HG03066 (cell line): Measurements from ENCODE around the gene CXCL5.
"Not testable (repeated sequence)": the region's sequence is repeated elsewhere in the genome, so short reads cannot be mapped to it uniquely, and the experiment has no call there.

Source experiments
- ATAC-seq: cut with Tn5 transposase; IDR thresholded peaks from one replicate; pipeline ENCODE4 v1.9.1; 2021; ENCODE audit warnings: low read depth; ENCODE audit not compliant: unreplicated experiment

CXCL5 gene

DNA sequence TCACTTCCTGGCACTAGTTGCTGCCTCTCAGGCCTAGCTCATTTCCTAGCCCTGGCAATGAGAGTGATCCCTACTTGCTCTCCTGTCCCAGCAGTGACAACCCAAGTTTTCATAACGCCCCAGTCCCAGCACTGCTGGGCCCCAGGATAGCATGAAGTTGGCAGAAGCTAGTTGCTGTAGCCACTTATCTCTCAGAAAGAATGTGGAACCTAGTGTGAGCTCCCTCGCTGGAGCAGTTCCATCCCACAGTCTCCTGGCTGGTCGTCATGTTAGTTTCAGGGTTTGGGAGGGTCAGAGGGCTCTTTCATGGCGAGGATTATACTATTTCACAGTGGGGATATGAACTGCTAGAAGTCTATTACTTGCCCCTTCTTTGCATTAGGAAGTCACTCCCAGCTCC lies 21.8 kb downstream of the CXCL5 start:
- ATAC-seq, result no peak

DNA sequence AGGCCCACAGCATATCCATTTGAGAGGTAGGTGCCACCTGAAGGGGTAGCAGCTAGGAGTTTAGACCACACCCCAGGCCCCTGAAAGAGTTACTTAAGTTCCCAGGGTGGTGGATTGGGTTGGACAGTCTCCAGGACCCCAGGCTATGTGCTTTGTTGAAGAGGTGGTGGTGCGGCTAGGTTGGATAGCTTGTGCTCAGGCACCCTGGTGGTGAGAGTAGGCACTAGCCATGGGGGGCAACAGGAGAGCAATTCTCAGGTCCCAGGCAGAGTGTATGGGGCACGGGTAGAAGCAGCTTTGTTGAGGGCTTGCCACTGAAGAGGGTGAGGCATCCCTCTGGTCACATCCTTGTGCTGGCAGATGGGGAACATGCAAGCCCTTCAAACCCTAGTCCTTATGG lies 22.3 kb downstream of the CXCL5 start:
- ATAC-seq, result no peak

DNA sequence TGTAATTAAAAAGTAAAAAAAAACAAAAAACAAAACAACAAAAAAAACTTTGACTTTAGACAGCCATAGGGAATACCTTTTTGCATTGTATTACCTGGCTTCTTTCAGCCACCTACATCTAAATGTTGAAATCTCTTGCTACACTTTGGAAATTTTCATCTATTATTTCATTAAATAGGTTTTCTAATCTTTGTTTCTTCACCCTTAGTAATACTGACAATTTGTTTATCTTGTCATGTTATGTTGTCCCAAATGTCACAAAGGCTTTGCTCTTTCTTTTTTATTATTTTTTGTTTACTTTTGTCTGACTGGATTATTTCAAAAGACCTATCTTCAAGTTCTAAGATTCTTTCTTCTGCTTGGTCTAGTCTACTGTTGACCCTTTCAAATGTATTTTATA lies 24.1 kb downstream of the CXCL5 start:
- no peak for ATAC-seq

DNA sequence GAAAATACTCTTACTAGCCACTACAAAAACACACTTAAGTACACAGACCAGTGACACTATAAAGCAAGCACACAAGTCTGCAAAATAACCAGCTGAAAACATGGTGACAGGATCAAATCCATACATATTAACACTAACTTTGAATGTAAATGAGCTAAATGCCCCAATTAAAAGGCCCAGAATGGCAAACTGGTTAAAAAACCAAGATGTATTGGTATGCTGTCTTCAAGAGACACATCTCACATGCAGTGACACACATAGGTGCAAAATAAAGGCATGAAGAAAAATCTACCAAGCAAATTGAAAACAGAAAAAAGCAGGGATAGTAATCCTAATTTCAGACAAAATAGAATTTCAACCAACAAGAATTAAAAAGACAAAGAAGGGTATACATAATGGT lies 27.5 kb downstream of the CXCL5 start:
- no peak for ATAC-seq

DNA sequence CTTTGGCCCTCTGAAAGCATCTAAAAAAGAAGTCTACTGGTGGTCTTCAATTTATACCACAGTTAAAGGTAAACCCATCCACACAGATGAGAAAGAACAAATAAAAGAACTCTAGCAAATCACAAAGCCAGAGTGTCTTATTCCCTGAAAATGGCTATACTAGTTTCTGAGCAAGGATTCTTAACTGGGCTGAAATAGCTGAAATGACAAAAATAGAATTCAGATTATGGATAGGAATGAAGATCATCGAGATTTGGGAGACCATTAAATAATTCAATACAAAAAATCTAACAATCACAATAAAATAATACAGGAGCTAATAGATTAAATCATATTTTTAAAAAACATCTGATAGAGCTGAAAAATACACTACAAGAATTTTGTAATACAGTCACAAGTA lies 28.5 kb downstream of the CXCL5 start:
- no peak for ATAC-seq

DNA sequence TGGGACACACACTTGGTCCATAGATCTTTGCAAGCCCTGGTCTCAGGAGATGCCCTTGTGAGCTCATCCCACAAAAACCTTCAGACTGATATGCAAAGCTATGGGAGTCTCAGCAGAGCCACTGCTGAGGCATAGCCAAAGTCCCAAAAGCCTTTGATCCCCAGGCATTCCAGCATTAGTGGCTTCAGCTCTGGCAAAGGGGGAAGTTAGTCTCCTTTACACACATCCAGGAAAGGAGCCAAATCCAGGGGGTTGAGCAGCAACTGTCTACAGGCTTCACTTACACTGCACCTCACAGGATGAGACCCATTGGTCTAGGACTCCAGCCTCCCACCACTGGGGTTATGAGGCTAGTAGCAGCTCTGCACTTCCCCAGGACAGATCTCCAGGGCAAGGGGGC lies 30.6 kb downstream of the CXCL5 start:
- ATAC-seq, result no peak

DNA sequence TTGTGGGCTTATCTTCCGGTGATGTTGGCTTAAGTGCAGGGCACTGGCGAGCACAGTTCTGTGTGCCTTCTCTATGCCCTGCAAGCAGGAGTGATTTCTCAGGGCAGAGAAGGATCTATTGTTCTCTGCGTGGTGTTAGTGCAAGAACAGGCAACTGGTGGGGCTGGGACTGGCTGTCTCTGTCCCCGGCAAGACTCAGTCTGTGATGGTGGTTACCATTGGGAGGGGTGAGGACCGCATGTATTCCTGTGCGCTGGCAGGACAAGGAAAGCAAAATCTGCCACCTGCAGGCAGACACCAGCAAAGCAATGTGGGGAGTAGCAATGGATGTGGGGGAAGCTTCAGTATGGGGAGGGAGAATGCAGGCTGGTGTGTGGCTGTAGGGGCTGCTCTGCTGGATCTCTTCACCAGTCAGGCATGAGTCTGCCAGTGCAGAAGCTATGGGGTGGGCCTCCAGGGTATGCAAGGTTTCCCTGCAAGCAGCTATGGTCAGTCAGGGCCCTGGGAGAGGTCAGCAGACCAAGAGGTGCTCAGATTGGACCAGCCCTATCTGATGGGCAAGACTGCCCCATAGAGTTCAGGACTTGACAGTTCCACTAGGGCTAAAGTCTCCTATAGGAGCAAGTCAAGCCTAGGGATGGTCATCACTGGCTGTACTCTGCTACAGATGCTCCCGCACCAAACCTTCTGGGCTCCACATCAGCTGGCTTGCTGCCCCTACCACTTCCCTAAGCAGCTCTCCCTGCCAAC lies 33.4 kb downstream of the CXCL5 start:
- ATAC-seq, result no peak

DNA sequence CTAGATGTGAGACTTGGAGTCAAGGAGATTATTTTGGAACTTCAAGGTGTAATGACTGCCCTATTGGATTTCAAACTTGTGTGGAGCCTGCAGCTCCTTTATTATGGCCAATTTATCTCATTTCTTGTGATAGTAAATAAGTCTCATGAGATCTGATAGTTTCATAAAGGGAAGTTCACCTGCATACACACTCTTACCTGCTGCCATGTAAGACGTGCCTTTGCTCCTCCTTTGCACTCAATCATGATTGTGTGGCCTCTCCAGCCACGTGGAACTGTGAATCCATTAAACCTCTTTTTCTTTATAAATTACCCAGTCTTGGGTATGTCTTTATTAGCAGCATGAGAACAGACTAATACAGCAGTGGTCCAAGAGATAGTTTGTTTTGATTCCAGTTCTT lies 35.8 kb downstream of the CXCL5 start:
- no peak for ATAC-seq

DNA sequence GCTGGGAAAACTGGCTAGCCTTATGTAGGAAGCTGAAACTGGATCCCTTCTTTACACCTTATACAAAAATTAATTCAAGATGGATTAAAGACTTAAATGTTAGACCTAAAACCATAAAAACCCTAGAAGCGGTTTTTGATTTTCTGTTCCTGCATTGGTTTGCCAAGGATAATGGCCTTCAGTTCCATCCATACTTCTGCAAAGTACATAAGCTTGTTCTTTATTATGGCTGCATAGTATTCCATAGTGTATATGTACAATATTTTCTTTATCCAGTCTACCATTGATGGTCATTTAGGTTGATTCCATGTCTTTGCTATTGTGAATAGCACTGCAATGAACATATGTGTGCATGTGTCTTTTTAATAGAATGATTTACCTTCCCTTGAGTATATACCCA lies 39.4 kb downstream of the CXCL5 start:
- not testable (repeated sequence) for ATAC-seq

DNA sequence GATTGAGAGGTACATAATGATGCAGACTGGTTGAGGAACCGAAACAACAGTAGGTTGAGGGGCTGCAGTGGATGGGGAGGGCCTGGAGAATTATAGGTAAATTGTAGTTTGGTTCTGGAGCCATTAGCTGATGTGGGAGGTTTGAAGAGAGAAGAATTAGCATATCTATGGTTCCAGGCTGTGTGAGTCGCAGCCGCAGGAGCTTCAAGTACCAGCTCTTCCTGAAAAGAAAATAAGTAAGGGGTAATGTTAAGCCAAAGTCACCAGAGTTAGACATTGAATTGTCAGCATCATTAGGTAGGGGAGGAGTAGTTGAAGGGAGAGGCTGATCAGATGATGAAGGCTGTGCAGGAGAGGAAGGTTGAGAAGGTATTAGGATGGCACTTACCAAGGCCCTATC lies 46.1 kb downstream of the CXCL5 start:
- no peak for ATAC-seq

DNA sequence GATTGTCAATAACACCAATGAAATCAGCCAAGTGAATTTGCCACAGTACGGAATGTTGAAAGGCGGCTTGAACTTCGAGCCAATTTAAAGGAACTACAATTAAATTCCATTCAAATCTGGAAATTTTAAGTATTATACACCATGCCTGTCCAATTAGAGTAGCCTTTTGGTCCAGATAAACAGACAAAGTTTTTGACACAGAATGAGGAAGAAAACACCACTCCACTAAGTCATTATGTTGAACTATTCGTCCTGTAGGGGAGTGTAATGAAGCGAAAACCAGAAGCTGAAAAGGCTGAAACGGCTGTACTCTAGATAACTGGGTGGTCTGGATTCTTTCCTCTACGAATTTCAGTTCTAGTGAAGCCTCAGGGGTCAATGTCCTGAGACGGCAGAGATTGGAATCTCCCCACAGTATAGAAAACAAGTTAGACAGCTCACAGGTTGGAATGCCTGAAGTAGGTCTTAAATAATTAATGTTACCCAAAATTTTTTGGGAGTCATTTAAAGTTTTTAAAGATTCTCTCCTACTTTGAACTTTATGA lies 48.0 kb downstream of the CXCL5 start:
- ATAC-seq, result not testable (repeated sequence)

DNA sequence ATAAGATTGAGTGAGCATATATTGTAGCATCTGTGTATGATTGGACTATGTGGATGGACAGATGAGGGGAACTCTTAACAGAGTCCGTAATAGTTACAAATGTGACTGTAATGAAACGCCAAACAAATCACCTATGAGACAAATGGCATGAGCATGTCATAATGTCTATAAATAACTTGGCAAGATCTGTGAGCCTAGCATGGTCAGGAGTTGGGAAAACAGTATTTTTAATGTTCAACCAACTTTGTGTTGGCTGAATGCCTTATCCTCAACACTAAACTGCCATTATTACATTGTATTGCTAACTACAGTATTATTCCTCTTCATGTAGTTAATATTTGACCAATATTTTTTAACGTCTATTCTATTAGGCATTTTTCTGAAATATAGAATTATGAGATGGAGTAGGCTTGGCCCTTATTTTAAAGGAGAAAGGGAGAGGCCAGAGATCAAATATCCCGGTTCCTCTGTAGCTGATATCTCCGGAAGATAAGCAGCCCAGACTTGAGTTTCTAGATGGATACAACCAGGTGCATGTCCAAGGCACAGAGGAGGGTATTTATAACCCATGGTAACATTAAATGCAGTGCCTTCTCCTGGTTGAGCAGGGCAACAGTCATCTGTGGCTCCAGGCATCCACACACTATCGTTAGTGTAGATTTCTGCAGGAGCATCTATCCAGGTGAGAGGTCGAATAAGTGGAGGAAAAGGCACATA lies 49.3 kb downstream of the CXCL5 start:
- no peak for ATAC-seq

DNA sequence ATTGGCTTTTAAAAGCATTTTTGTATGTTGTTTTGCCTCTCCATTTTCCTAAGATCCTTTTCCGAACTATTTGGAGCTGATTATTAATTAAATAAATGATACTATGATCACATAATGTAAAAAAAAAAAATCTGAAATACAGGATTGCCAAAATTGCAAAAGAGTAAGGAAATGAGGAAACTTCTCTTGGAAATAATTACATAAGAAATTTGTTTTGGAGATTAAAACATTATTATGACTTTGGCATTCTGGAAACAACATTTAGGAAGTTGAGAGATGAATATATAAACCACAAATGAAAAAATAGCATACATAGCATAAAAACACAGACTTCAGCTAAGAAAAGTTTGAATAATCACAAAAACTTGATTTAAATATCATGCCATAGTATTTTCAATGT lies 50.2 kb downstream of the CXCL5 start:
- no peak for ATAC-seq

DNA sequence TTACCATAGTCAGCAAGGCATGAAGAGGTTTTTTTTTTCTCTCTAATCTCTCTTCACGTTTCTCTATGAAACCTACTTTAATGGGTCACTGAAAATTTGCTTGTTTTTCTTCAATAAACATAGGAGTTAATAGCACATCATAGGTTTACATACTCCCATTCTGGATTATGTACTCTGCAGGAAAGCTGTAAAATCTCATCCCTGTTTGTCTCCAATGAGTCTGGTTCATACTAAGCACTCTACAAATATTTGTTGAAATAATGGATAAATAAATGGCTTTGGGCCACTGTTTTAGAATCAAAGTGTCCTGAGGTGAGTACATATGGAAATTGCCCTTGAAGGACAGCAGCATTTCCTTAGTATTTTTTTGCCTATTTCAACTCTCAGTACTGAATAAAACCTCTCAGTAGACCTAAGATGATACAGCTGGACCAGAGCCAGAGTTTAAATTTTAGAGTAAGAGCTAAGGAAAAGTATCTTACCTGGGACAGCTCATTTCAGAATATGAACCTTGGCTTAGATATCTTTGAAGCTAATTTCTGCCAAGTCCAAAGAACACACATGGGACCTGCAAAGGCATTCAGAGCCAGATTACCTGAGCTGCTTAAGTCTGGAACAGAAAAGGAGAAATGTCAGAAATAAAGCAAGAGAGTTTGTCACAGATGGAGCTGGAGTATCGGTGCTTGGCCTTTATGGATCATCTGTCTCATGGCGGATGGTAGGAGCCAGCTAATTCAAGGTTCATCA lies 51.1 kb downstream of the CXCL5 start:
- no peak for ATAC-seq

DNA sequence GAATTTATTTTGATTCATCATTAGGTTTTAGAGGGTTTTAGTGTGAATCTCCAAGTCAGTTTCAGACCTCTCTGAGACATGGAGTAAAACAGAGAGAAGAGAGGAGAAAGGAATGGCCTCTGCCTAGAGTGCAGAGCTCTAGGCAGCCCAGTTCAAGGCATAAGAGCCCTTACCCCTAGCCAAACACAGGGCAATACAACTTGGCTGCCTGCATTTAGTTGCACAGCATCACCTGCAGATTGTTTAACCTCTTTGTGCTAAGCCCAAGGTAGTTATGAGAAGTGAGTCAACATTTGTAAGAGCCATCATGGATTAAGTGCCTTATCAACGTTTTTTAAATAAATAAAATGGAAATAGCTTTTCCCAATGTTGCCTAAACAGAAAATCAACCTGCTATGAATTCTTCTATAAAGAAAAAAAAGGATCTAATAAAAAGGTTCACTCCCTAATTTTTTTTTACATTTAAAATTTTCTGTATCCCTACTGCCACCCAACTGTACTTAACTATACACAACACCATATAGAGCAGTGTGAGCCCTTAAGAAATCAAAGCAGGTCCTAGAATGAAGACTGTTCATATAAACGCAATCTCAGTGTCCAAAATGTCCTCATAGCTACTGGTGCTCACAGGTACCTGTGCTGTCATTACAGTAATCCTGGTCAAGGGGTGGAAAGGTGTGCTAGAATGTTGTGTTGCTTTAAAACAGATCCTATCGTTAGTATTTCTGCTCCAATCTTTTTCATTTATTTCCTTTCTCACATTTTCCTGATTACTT lies 52.6 kb downstream of the CXCL5 start:
- ATAC-seq, result no peak
